Ishikawa (cell line): ENCODE data around the gene GALNT6.

Experiments
- CEBPB ChIP-seq: IDR thresholded peaks from 2 replicates; pipeline ENCODE4 v1.6.1; 2012
- EP300 ChIP-seq: IDR thresholded peaks from 2 replicates; pipeline ENCODE4 v1.6.1; 2012; ENCODE audit warnings: borderline replicate concordance
- NFIC ChIP-seq: IDR thresholded peaks from 2 replicates; pipeline ENCODE4 v1.6.1; 2012
- YY1 ChIP-seq: IDR thresholded peaks from 2 replicates; pipeline ENCODE4 v1.6.1; 2012; ENCODE audit warnings: low read depth
- TF ChIP-seq, protein P1 (sequence below): IDR thresholded peaks from 2 replicates; pipeline ENCODE4 v1.6.1; 2012; ENCODE audit warnings: low read depth, mild to moderate bottlenecking
- TF ChIP-seq, protein P2 (sequence below): IDR thresholded peaks from 2 replicates; pipeline ENCODE4 v1.6.1; 2012

DNA sequence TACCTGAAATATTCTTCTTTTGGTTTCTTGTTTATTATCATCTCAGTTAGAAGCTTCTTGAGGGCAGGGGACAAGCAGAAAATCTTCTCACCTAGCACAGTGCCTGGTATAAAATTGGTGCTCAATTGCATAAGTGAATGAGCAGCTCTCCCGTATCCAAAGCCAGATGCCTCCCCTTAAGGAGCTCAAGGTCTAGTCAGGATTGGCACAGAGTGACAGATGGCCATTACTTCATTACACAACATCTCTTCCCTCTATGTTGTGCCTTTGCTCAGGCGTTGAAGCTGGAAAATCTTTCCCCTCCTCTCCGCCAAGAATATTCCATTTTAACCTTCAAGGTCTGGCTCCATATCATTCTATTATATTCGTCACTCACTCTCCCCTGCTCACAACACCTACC is 37.0 kb upstream of the GALNT6 start:
- TF ChIP-seq YY1 (no peak), CEBPB (no peak), EP300 (no peak), NFIC (no peak)
- TF ChIP-seq, protein P1, sequence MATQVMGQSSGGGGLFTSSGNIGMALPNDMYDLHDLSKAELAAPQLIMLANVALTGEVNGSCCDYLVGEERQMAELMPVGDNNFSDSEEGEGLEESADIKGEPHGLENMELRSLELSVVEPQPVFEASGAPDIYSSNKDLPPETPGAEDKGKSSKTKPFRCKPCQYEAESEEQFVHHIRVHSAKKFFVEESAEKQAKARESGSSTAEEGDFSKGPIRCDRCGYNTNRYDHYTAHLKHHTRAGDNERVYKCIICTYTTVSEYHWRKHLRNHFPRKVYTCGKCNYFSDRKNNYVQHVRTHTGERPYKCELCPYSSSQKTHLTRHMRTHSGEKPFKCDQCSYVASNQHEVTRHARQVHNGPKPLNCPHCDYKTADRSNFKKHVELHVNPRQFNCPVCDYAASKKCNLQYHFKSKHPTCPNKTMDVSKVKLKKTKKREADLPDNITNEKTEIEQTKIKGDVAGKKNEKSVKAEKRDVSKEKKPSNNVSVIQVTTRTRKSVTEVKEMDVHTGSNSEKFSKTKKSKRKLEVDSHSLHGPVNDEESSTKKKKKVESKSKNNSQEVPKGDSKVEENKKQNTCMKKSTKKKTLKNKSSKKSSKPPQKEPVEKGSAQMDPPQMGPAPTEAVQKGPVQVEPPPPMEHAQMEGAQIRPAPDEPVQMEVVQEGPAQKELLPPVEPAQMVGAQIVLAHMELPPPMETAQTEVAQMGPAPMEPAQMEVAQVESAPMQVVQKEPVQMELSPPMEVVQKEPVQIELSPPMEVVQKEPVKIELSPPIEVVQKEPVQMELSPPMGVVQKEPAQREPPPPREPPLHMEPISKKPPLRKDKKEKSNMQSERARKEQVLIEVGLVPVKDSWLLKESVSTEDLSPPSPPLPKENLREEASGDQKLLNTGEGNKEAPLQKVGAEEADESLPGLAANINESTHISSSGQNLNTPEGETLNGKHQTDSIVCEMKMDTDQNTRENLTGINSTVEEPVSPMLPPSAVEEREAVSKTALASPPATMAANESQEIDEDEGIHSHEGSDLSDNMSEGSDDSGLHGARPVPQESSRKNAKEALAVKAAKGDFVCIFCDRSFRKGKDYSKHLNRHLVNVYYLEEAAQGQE, result no peak
- TF ChIP-seq, protein P2, sequence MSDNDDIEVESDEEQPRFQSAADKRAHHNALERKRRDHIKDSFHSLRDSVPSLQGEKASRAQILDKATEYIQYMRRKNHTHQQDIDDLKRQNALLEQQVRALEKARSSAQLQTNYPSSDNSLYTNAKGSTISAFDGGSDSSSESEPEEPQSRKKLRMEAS, result no peak
